ENCODE results near the gene PRR30.

GRCh38 chr2:27089111-27089954 lies 49.9 kb downstream of the PRR30 start:
- TF ChIP-seq, protein P1, sequence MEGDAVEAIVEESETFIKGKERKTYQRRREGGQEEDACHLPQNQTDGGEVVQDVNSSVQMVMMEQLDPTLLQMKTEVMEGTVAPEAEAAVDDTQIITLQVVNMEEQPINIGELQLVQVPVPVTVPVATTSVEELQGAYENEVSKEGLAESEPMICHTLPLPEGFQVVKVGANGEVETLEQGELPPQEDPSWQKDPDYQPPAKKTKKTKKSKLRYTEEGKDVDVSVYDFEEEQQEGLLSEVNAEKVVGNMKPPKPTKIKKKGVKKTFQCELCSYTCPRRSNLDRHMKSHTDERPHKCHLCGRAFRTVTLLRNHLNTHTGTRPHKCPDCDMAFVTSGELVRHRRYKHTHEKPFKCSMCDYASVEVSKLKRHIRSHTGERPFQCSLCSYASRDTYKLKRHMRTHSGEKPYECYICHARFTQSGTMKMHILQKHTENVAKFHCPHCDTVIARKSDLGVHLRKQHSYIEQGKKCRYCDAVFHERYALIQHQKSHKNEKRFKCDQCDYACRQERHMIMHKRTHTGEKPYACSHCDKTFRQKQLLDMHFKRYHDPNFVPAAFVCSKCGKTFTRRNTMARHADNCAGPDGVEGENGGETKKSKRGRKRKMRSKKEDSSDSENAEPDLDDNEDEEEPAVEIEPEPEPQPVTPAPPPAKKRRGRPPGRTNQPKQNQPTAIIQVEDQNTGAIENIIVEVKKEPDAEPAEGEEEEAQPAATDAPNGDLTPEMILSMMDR (IDR thresholded peaks at IDR 0.05), result no peak
- TF ChIP-seq POLR2AphosphoS5 (IDR thresholded peaks at IDR 0.05) (no peak), POLR2A (IDR thresholded peaks at IDR 0.05) (no peak)
